ENCODE data around the gene VSTM2B.

GRCh38 chr19:29502581-29502850 lies 23.3 kb upstream of the VSTM2B start:
- TF ChIP-seq CTCF (conservative IDR thresholded peaks at IDR 0.05) (no peak), ZFX (IDR thresholded peaks at IDR 0.05) (no peak)

Data from C4-2B (cell line).